HepG2 (cell line): ENCODE data around the gene CATSPERD. TPM values are rescaled to one million over a fixed set of nuclear protein-coding genes. Genes with fewer than 3 reads are reported as not detected.

Source experiments
- BCL3 ChIP-seq: sonication (generic); formaldehyde crosslinking; IDR thresholded peaks from 2 replicates; pipeline ENCODE4 v1.5.1; 2020; ENCODE audit warnings: mild to moderate bottlenecking, missing genetic modification reagents, moderate library complexity
- FOXA3 ChIP-seq: IDR thresholded peaks from 2 replicates; pipeline ENCODE4 v1.6.1; 2016; ENCODE audit warnings: missing genetic modification reagents, missing compliant biosample characterization
- GTF2F1 ChIP-seq: fragments of 150-350 bp; IDR thresholded peaks from 2 replicates; pipeline ENCODE4 v1.6.1; 2014; ENCODE audit warnings: low read length
- HDAC1 ChIP-seq: sonication (generic); formaldehyde crosslinking; IDR thresholded peaks from 2 replicates; pipeline ENCODE4 v1.5.1; 2020; ENCODE audit warnings: mild to moderate bottlenecking, missing genetic modification reagents
- KMT2B ChIP-seq: IDR thresholded peaks from 2 replicates; pipeline ENCODE4 v1.6.1; 2016; ENCODE audit warnings: missing genetic modification reagents, missing compliant biosample characterization
- MAX ChIP-seq: IDR thresholded peaks from 2 replicates; pipeline ENCODE4 v1.6.1; 2012; ENCODE audit warnings: inconsistent platforms
- MED13 ChIP-seq: sonication (generic); formaldehyde crosslinking; IDR thresholded peaks from 2 replicates; pipeline ENCODE4 v1.5.0; 2020; ENCODE audit warnings: missing genetic modification reagents
- MEF2D ChIP-seq: sonication (generic); formaldehyde crosslinking; IDR thresholded peaks from 2 replicates; pipeline ENCODE4 v1.5.1; 2020; ENCODE audit warnings: mild to moderate bottlenecking, missing genetic modification reagents
- NKX3-1 ChIP-seq: sonication (generic); formaldehyde crosslinking; IDR thresholded peaks from 2 replicates; pipeline ENCODE4 v1.5.0; 2020; ENCODE audit warnings: missing genetic modification reagents
- PCBP2 ChIP-seq: fragments of 200-400 bp; formaldehyde crosslinking; optimal IDR thresholded peaks from 2 replicates; pipeline ENCODE3; 2018; ENCODE audit warnings: low read length, low read depth; ENCODE audit not compliant: poor library complexity, severe bottlenecking
- RAD51 ChIP-seq: fragments of 450-650 bp; IDR thresholded peaks from 2 replicates; pipeline ENCODE4 v1.6.1; 2016; ENCODE audit warnings: borderline replicate concordance
- SKIL ChIP-seq: sonication (generic); formaldehyde crosslinking; IDR thresholded peaks from 2 replicates; pipeline ENCODE4 v1.8.0; 2022; ENCODE audit warnings: missing genetic modification reagents, mild to moderate bottlenecking, moderate library complexity, borderline replicate concordance
- SP1 ChIP-seq, 2 experiments: fragments of 450-650 bp in 1 of 2; sonication (generic) in 1 of 2; formaldehyde crosslinking in 1 of 2; IDR thresholded peaks; 2 replicates each; pipeline versions ENCODE4 v1.4.0 to v1.6.1; 2016 to 2020; ENCODE audit warnings: missing genetic modification reagents in 1 of 2
- SP5 ChIP-seq: IDR thresholded peaks from 2 replicates; pipeline ENCODE4 v1.6.1; 2016; ENCODE audit warnings: low read depth, borderline replicate concordance
- ZKSCAN8 ChIP-seq: IDR thresholded peaks from 2 replicates; pipeline ENCODE4 v1.6.1; 2016; ENCODE audit warnings: borderline replicate concordance, missing genetic modification reagents, missing compliant biosample characterization
- ZNF572 ChIP-seq: sonication (generic); formaldehyde crosslinking; IDR thresholded peaks from 2 replicates; pipeline ENCODE4 v1.5.1; 2020; ENCODE audit warnings: mild to moderate bottlenecking, missing genetic modification reagents
- ZNF841 ChIP-seq: sonication (generic); formaldehyde crosslinking; IDR thresholded peaks from 2 replicates; pipeline ENCODE4 v1.8.1; 2023; ENCODE audit warnings: missing genetic modification reagents, borderline replicate concordance
- polyA plus RNA-seq, 8 experiments: library from polyadenylated mRNA; depleted of rRNA in 3 of 8; stranded (reverse) in 7 of 8; unstranded in 1 of 8; fragments of >200 nt; fragmentation: Illumina TruSeq in 4 of 8; extraction: Trizol in 4 of 8; gene quantifications; 2 replicates each; pipeline versions ENCODE4 v1.2.1 to v1.2.3, GENCODE V29; 2011 to 2016; ENCODE audit warnings: low read depth in 4 of 8, missing spikeins in 1 of 8, mixed read lengths in 1 of 8; ENCODE audit not compliant: insufficient read depth in 1 of 8
- total RNA-seq, 5 experiments: library from RNA; depleted of rRNA; stranded (reverse); fragments of >200 nt; fragmentation: Illumina TruSeq; extraction: Trizol; gene quantifications; 2 replicates each; pipeline ENCODE4 v1.2.3, GENCODE V29; 2016; ENCODE audit warnings: low read depth in 1 of 5
- TF ChIP-seq, protein P1 (sequence below): IDR thresholded peaks from 2 replicates; pipeline ENCODE4 v1.6.1; 2016; ENCODE audit warnings: missing compliant biosample characterization, missing genetic modification reagents, borderline replicate concordance
- TF ChIP-seq, protein P2 (sequence below): sonication (generic); formaldehyde crosslinking; IDR thresholded peaks from 2 replicates; pipeline ENCODE4 v1.5.0; 2020; ENCODE audit warnings: missing genetic modification reagents

Gene CATSPERD
- total and polyA plus RNA-seq, 2 of the 13 experiments (the other 11 are each of a cell fraction or from before 2014, with no cell fraction given), result 0.04 TPM; not detected in 1

GRCh38 chr19:5719961-5720790 lies at the start of gene CATSPERD, which contains the start of gene LONP1 (continued):
- peak; percentile 85 for TF ChIP-seq BCL3 (CRISPR knock-in tag)
- TF ChIP-seq PCBP2, result no peak
- peak; percentile 93 for TF ChIP-seq RAD51
- 0 out of 2 replicates have a peak, but pooled peaks have one; percentile 49 for TF ChIP-seq NKX3-1 (CRISPR knock-in tag)
- no peak for TF ChIP-seq GTF2F1
- TF ChIP-seq MAX, result peak; percentile 98
- TF ChIP-seq, protein P1, sequence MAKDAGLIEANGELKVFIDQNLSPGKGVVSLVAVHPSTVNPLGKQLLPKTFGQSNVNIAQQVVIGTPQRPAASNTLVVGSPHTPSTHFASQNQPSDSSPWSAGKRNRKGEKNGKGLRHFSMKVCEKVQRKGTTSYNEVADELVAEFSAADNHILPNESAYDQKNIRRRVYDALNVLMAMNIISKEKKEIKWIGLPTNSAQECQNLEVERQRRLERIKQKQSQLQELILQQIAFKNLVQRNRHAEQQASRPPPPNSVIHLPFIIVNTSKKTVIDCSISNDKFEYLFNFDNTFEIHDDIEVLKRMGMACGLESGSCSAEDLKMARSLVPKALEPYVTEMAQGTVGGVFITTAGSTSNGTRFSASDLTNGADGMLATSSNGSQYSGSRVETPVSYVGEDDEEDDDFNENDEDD (CRISPR knock-in tag), result peak; percentile 97
- TF ChIP-seq ZNF841 (CRISPR knock-in tag), result peak; percentile 75; the same call in 1 of the 2 replicates
- TF ChIP-seq ZKSCAN8 (CRISPR knock-in tag), result peak; percentile 63; the same call in 1 of the 2 replicates
- TF ChIP-seq SP1 (IDR thresholded peaks at IDR 0.05), result no peak
- TF ChIP-seq SP1 (CRISPR knock-in tag; IDR thresholded peaks at IDR 0.05), result peak; percentile 85
- peak; percentile 69 for TF ChIP-seq MEF2D
- TF ChIP-seq MED13, result peak; percentile 92
- 0 out of 2 replicates have a peak, but pooled peaks have one; percentile 61 for TF ChIP-seq ZNF572 (CRISPR knock-in tag)
- TF ChIP-seq FOXA3 (CRISPR knock-in tag), result peak; percentile 75
- peak; percentile 86 for TF ChIP-seq KMT2B (CRISPR knock-in tag)
- peak; percentile 56; the same call in 1 of the 2 replicates for TF ChIP-seq SKIL
- TF ChIP-seq SP5, result peak; percentile 94
- TF ChIP-seq HDAC1 (CRISPR knock-in tag), result peak; percentile 100
- TF ChIP-seq, protein P2, sequence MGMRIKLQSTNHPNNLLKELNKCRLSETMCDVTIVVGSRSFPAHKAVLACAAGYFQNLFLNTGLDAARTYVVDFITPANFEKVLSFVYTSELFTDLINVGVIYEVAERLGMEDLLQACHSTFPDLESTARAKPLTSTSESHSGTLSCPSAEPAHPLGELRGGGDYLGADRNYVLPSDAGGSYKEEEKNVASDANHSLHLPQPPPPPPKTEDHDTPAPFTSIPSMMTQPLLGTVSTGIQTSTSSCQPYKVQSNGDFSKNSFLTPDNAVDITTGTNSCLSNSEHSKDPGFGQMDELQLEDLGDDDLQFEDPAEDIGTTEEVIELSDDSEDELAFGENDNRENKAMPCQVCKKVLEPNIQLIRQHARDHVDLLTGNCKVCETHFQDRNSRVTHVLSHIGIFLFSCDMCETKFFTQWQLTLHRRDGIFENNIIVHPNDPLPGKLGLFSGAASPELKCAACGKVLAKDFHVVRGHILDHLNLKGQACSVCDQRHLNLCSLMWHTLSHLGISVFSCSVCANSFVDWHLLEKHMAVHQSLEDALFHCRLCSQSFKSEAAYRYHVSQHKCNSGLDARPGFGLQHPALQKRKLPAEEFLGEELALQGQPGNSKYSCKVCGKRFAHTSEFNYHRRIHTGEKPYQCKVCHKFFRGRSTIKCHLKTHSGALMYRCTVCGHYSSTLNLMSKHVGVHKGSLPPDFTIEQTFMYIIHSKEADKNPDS, result 0 out of 2 replicates have a peak, but pooled peaks have one; percentile 32
